Transverse colon (tissue), 4 donors: ENCODE data around the gene USP7. TPM values are rescaled to one million over a fixed set of nuclear protein-coding genes. Genes with fewer than 3 reads are reported as not detected.
"Not testable (repeated sequence)": the region's sequence is repeated elsewhere in the genome, so short reads cannot be mapped to it uniquely, and the experiment has no call there.

Experiments
- DNase-seq: peaks from one replicate; pipeline ENCODE4 v3.0.0-alpha.2; 2019
- H3K27ac ChIP-seq, 4 donors: fragments of 200-600 bp; sonication (generic); 2 replicates each; pipeline ENCODE4 v1.5.1; 2016 to 2018; ENCODE audit warnings: inconsistent platforms in 4 of 4
- H3K27me3 ChIP-seq: fragments of 200-600 bp; sonication (generic); 2 replicates; pipeline ENCODE4 v1.5.1; 2017; ENCODE audit warnings: inconsistent platforms
- H3K36me3 ChIP-seq, 4 donors: fragments of 200-600 bp; sonication (generic); 2 replicates each; pipeline ENCODE4 v1.5.1; 2017 to 2019; ENCODE audit warnings: inconsistent platforms in 4 of 4
- H3K4me1 ChIP-seq, 4 donors: fragments of 200-600 bp; sonication (generic); 2 replicates each; pipeline ENCODE4 v1.5.1; 2017 to 2020; ENCODE audit warnings: inconsistent platforms in 4 of 4
- H3K4me3 ChIP-seq, 4 donors: fragments of 200-600 bp; sonication (generic); 1 replicate in 1 of 4; 2 replicates in 3 of 4; pipeline versions ENCODE4 v1.5.1 to v1.6.1; 2017 to 2019; ENCODE audit warnings: inconsistent platforms in 4 of 4
- H3K9me3 ChIP-seq, 2 donors: fragments of 200-600 bp; sonication (generic); 2 replicates each; pipeline ENCODE4 v1.5.1; 2017 to 2019; ENCODE audit warnings: inconsistent platforms in 2 of 2
- EP300 ChIP-seq: sonication (generic); formaldehyde crosslinking; IDR thresholded peaks from one replicate; pipeline ENCODE4 v1.6.1; 2017; ENCODE audit warnings: antibody characterized with exemption, low read depth
- POLR2A ChIP-seq: fragments of 450-650 bp; IDR thresholded peaks from one replicate; pipeline ENCODE4 v1.6.1; 2016; ENCODE audit warnings: antibody characterized with exemption, mild to moderate bottlenecking, moderate library complexity
- POLR2AphosphoS5 ChIP-seq, 3 donors: sonication (generic); formaldehyde crosslinking; IDR thresholded peaks; one replicate each; pipeline ENCODE4 v1.6.1; 2016; ENCODE audit warnings: antibody characterized with exemption in 3 of 3
- WGBS, 2 donors: methylation state at CpG; one replicate each; pipeline ENCODE4 v1.1.5; 2018; ENCODE audit warnings: low coverage in 1 of 2; 5-methylcytosine and 5-hydroxymethylcytosine counted together
- in situ Hi-C, 4 donors: fragments of 200-750 bp; cut with MboI; loops; one replicate each; pipeline versions ENCODE4 v1.15.0 to v1.15.1; 2017; ENCODE audit warnings: low sequenced_read_pairs in 3 of 4, low pct_ligation_motif_present in 1 of 4, low pct_unique_long_range_greater_than_20kb in 1 of 4
- intact Hi-C: fragments of 100-400 bp; cut with DNase I; formaldehyde crosslinking; loops from one replicate; pipeline ENCODE4 v1.15.1; 2023; ENCODE audit warnings: low total_unique reads
- total RNA-seq, 4 donors: library from RNA; depleted of rRNA; stranded (reverse); fragments of >200 nt; gene quantifications; one replicate each; pipeline ENCODE4 v1.1.0, GENCODE V29; 2016
- TF ChIP-seq, protein P1 (sequence below), 5 experiments: fragments of 200-600 bp in 3 of 5; fragments of 450-650 bp in 2 of 5; sonication (generic) in 3 of 5; IDR thresholded peaks; 1 replicate in 2 of 5; 2 replicates in 3 of 5; pipeline ENCODE4 v1.5.1; 2016 to 2017; ENCODE audit warnings: antibody characterized with exemption in 5 of 5, inconsistent platforms in 3 of 5, mild to moderate bottlenecking in 2 of 5, moderate library complexity in 1 of 5

The USP7 gene
- total RNA-seq, 4 donors from 2014 or later: 72.9 to 419 (median 158) TPM

GRCh38 chr16:8919934-8920462 lies 43.7 kb downstream of the USP7 start:
- DNase-seq: no peak
- in situ Hi-C loops: no loop called here
- H3K4me3 ChIP-seq: no peak overlapping the region
- TF ChIP-seq POLR2AphosphoS5 (IDR thresholded peaks at IDR 0.05) (no peak), EP300 (no peak), POLR2A (no peak)
- TF ChIP-seq, protein P1, sequence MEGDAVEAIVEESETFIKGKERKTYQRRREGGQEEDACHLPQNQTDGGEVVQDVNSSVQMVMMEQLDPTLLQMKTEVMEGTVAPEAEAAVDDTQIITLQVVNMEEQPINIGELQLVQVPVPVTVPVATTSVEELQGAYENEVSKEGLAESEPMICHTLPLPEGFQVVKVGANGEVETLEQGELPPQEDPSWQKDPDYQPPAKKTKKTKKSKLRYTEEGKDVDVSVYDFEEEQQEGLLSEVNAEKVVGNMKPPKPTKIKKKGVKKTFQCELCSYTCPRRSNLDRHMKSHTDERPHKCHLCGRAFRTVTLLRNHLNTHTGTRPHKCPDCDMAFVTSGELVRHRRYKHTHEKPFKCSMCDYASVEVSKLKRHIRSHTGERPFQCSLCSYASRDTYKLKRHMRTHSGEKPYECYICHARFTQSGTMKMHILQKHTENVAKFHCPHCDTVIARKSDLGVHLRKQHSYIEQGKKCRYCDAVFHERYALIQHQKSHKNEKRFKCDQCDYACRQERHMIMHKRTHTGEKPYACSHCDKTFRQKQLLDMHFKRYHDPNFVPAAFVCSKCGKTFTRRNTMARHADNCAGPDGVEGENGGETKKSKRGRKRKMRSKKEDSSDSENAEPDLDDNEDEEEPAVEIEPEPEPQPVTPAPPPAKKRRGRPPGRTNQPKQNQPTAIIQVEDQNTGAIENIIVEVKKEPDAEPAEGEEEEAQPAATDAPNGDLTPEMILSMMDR (IDR thresholded peaks at IDR 0.05): no peak
- 78 to 79% methylated on average over 9 to 11 of the region's 11 CpGs for WGBS, 2 donors
- H3K27me3 ChIP-seq: no peaks in the 10 kb centered on the region
- no peak overlapping the region for H3K27ac ChIP-seq
- intact Hi-C loops: no loop called here
- H3K4me1 ChIP-seq: peaks cover 7 to 21% (median 19%) of the 10 kb centered on the region in 4 donors
- H3K36me3 ChIP-seq: peaks cover 0 to 59% (median 22%) of the 10 kb centered on the region in 4 donors
- H3K9me3 ChIP-seq: no peaks in the 10 kb centered on the region

DNA sequence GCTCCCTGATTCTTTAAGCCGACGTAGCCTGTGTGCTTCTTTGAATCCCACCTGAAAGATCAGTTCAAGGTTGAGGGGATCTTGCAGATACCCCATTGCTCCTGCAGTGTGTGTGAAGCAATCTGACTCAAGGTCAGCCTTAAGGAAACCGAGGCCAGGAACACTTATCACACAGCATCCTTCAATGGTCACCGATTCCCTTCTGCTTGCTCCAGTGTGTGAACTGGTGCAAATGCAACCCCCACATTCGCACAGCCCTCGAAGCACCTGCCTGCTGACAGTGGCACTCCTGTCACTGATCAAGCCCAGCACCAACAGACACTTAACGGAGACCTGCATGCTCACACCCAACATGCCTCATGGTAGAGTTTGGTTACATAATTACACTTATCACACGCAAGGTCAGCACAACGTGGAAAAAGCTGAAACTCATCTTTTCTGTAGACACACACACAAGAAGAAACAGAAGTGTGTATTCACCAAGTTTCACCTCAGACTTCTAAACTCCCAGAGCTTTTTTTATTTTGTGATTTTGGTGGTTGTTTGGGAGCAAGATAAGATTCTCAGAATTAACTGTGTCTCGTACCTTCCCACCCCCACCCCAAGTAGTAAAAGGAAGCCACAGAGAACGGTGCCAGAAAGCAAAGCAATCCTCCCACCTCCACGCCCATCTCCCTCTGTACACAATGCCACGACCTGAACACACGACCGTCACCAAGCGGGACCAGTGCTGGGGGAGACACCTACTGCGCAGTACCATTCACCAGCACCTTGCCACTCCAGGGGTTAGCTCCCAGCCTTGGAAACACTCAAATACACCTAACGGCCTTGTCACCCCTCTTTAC lies 44.4 kb downstream of the USP7 start:
- Histone ChIP-seq H3K4me3 (no peak overlapping the region), H3K27ac (no peak overlapping the region), H3K9me3 (no peaks in the 10 kb centered on the region), H3K27me3 (no peaks in the 10 kb centered on the region), H3K36me3 (peaks cover 0 to 59% (median 25%) of the 10 kb centered on the region in 4 donors), H3K4me1 (peaks cover under 1 to 14% (median 12%) of the 10 kb centered on the region in 4 donors)
- 70 to 89% methylated on average over 4 to 18 of the region's 18 CpGs for WGBS, 2 donors
- no peak for TF ChIP-seq POLR2AphosphoS5 (IDR thresholded peaks at IDR 0.05)
- no peak for TF ChIP-seq EP300
- TF ChIP-seq, protein P1 (IDR thresholded peaks at IDR 0.05): no peak
- TF ChIP-seq POLR2A: no peak
- no peak for DNase-seq
- intact Hi-C loops (no loop called here), in situ Hi-C loops (no loop called here)

- in situ Hi-C loops, H3K27ac ChIP-seq, H3K27me3 ChIP-seq, H3K4me3 ChIP-seq, H3K9me3 ChIP-seq, intact Hi-C loops, DNase-seq: not testable (repeated sequence)
- peaks cover 4 to 16% (median 9%) of the 10 kb centered on the region in 4 donors for H3K4me1 ChIP-seq
- peaks cover 0 to 53% (median 25%) of the 10 kb centered on the region in 4 donors for H3K36me3 ChIP-seq
- 85 to 92% methylated on average over 4 to 10 of the region's 10 CpGs for WGBS, 2 donors
Observed at GRCh38 chr16:8917336-8917735, 46.4 kb downstream of the USP7 start.

DNA sequence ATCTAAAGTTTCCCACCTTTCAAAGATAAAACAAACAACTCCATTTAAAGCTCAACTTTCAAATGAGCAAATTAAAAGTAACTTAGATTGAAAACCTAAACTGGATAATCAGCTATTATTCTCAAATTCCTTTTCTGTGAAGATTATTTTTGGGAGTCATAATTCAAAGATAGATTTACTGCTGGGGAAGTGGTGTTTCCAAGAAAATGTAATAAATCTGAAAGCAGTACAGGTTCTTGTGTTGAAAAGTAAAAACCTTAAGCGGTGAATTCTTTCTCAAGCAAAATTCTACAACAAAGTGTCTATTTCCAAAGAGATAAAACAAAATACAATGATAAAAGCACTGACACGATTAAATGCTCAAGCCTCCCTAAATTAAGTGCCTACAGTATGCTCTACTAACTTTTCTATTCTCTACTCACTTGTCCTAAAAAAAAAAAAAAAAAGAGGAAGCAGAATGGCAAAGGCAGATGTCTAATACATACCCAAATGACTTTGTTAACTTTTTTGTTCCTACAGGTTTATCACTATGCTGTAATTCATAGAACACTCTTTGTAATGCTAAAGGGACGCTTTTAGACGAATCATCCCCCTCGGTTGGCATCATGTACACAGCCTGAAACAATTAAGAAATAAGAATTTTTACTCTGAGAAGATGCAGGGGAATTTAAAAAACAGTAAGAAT lies 47.0 kb downstream of the USP7 start:
- DNase-seq: no peak
- Histone ChIP-seq H3K4me3 (no peak overlapping the region), H3K27me3 (no peaks in the 10 kb centered on the region), H3K9me3 (no peaks in the 10 kb centered on the region), H3K4me1 (peaks cover 4 to 22% (median 14%) of the 10 kb centered on the region in 4 donors), H3K27ac (no peak overlapping the region), H3K36me3 (peaks cover 0 to 50% (median 22%) of the 10 kb centered on the region in 4 donors)
- intact Hi-C loops (no loop called here), in situ Hi-C loops (no loop called here)
- TF ChIP-seq EP300 (no peak), POLR2A (no peak), POLR2AphosphoS5 (IDR thresholded peaks at IDR 0.05) (no peak)
- TF ChIP-seq, protein P1 (IDR thresholded peaks at IDR 0.05): no peak
- 79 to 81% methylated on average over 3 to 5 of the region's 5 CpGs for WGBS, 2 donors
